Upper lobe of right lung (tissue), 1 donor: ENCODE measurements around the gene TPCN2. TPM values are rescaled to one million over a fixed set of nuclear protein-coding genes. Genes with fewer than 3 reads are reported as not detected.

ENCODE experiments used
- ATAC-seq: fragments of 200-7000 bp; cut with Tn5 transposase; one replicate; pipeline ENCODE4 v1.9.1; 2020; ENCODE audit warnings: mild to moderate bottlenecking, moderate library complexity
- DNase-seq: peaks from one replicate; pipeline ENCODE4 v3.0.0-alpha.2; 2020
- H3K27ac ChIP-seq: fragments of 200-600 bp; one replicate; pipeline ENCODE4 v1.8.0; 2022
- H3K27me3 ChIP-seq: fragments of 200-600 bp; one replicate; pipeline ENCODE4 v1.8.0; 2022; ENCODE audit warnings: mild to moderate bottlenecking
- H3K36me3 ChIP-seq: fragments of 200-600 bp; one replicate; pipeline ENCODE4 v1.8.0; 2022
- H3K4me1 ChIP-seq: fragments of 200-600 bp; one replicate; pipeline ENCODE4 v1.8.0; 2022
- H3K4me3 ChIP-seq: fragments of 200-600 bp; one replicate; pipeline ENCODE4 v1.8.0; 2022; ENCODE audit warnings: mild to moderate bottlenecking
- H3K9me3 ChIP-seq: fragments of 200-600 bp; one replicate; pipeline ENCODE4 v1.8.0; 2022
- intact Hi-C: fragments of 100-400 bp; cut with DNase I; formaldehyde crosslinking; loops from one replicate; pipeline ENCODE4 v1.11.0; 2022
- total RNA-seq: library from RNA; stranded (reverse); fragmentation: NEBNext Ultra II Directional; extraction: Animal tissue kit (Norgen Biotek cat#: 25700); gene quantifications from one replicate; pipeline ENCODE4 v1.2.1, GENCODE V29; 2021
- TF ChIP-seq, protein P1 (sequence below): fragments of 200-600 bp; IDR thresholded peaks from one replicate; pipeline ENCODE4 v1.8.0; 2022; ENCODE audit warnings: antibody characterized with exemption
- donor health status: DM: no; HTN: yes; CAD: no; lungs with severe emphysema.

The TPCN2 gene
- total RNA-seq, 1 donor from 2014 or later, result 16.6 TPM

DNA sequence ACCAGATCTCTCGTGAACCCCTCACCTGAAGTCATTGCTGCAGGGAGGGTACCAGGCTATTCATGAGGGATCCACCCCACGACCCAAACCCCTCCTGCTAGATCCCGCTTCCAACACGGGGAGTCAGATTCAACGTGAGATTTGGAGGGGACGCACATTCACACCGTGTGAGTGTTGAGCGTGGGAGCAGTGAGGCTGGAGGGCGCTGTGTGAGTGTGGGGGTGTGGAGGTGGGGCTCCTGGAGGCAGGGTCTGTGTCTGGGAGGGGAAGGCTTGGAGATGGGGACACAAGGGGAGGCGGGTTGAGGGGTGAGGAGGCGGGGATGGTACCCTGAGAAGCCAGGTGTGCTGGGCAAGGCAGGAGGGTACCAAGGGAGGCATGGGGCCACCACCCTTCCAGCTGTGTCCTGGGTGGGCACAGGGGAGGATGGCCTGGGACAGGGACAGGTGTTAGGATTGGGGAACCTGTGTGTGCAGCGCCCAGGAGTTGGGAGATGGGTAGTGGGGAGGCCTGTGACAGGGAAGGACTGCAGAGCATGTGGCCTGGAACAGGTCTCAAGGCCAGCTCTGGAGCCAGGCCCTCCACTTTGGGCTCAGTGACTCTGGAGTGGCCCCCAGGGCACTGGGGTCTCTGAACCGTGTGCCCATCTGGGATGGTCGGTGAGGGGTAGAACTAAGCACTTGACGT is 13.6 kb downstream of the TPCN2 start:
- no peaks in the 10 kb centered on the region for H3K4me1 ChIP-seq
- H3K36me3 ChIP-seq, result peaks cover 17% of the 10 kb centered on the region
- no peak overlapping the region for H3K27ac ChIP-seq
- TF ChIP-seq, protein P1, sequence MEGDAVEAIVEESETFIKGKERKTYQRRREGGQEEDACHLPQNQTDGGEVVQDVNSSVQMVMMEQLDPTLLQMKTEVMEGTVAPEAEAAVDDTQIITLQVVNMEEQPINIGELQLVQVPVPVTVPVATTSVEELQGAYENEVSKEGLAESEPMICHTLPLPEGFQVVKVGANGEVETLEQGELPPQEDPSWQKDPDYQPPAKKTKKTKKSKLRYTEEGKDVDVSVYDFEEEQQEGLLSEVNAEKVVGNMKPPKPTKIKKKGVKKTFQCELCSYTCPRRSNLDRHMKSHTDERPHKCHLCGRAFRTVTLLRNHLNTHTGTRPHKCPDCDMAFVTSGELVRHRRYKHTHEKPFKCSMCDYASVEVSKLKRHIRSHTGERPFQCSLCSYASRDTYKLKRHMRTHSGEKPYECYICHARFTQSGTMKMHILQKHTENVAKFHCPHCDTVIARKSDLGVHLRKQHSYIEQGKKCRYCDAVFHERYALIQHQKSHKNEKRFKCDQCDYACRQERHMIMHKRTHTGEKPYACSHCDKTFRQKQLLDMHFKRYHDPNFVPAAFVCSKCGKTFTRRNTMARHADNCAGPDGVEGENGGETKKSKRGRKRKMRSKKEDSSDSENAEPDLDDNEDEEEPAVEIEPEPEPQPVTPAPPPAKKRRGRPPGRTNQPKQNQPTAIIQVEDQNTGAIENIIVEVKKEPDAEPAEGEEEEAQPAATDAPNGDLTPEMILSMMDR, result no peak
- intact Hi-C loops, result no loop called here
- ATAC-seq, result no peak
- no peaks in the 10 kb centered on the region for H3K9me3 ChIP-seq
- H3K4me3 ChIP-seq, result no peak overlapping the region
- no peak for DNase-seq
- H3K27me3 ChIP-seq, result no peaks in the 10 kb centered on the region

DNA sequence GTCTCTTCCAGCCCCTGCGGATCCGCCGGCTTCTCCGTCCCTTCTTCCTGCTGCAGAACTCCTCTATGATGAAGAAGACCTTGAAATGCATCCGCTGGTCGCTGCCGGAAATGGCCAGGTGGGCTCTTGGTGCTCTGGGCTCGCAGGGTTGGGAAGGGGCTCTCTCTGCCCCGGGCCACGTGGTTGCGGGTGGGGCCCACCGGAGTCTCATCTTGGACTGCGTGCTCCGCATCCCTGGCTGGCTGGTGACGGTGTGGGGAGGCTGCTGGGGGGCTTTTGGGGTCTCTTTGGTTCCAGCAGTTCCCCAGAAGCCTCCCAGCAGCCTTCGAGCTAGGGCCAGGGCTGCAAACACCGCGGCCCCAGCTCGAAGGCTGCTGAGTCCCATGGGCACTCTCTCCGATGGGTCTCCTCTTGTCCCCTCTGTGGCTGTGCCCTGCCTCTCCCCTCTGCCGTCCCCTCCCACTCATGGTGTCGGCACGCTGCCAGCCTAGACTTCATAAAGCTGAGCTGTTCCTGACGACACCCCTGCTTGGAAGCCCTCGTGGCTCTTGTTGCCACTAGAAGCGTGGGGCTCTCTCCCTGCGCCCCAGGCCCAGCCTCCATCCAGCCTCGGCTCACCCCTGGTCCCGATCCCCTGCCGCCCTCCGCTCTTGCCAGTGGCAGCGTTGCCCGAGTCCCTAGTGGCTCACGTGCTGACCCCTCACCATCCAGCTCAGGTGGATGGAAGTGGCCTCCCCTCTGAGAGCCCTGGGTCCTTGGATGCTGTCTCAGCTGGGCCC is 14.3 kb downstream of the TPCN2 start:
- H3K9me3 ChIP-seq, result no peaks in the 10 kb centered on the region
- ATAC-seq (no peak), DNase-seq (no peak)
- H3K4me1 ChIP-seq, result no peaks in the 10 kb centered on the region
- no peaks in the 10 kb centered on the region for H3K27me3 ChIP-seq
- intact Hi-C loops, result no loop called here
- TF ChIP-seq, protein P1, result no peak
- H3K4me3 ChIP-seq, result no peak overlapping the region
- H3K36me3 ChIP-seq, result peaks cover 15% of the 10 kb centered on the region
- H3K27ac ChIP-seq, result no peak overlapping the region

DNA sequence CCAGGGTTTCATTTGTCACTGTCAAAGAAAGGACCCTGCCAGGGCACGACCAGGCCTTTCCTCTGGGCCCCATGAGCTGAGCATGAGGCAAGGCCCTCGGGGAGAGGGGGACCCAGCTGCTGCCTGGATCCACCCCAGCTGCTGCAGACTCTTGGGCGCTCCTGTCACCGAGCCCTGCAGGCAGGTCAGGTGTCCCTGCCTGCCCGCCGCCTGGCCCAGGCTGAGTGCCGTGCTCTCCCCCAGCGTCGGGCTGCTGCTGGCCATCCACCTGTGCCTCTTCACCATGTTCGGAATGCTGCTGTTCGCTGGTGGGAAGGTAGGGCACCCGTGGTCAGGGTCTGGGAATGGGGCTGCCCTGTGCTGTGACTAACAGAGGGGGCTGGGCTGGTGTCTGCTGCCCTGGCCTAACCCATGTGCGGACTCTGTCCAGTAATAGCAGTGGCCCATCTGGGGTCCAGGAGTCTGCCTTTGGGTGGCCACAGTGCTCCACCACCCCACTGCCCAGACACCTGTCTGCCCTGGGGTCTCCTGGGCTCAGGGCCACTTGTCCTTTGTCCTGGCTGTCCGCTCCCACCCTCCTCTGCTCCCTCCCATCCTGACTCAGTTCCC is 15.0 kb downstream of the TPCN2 start:
- DNase-seq (no peak), ATAC-seq (no peak)
- Histone ChIP-seq H3K27ac (no peak overlapping the region), H3K4me1 (no peaks in the 10 kb centered on the region), H3K27me3 (no peaks in the 10 kb centered on the region), H3K36me3 (peaks cover 15% of the 10 kb centered on the region), H3K9me3 (no peaks in the 10 kb centered on the region), H3K4me3 (no peak overlapping the region)
- TF ChIP-seq, protein P1, result no peak
- intact Hi-C loops, result no loop called here

DNA sequence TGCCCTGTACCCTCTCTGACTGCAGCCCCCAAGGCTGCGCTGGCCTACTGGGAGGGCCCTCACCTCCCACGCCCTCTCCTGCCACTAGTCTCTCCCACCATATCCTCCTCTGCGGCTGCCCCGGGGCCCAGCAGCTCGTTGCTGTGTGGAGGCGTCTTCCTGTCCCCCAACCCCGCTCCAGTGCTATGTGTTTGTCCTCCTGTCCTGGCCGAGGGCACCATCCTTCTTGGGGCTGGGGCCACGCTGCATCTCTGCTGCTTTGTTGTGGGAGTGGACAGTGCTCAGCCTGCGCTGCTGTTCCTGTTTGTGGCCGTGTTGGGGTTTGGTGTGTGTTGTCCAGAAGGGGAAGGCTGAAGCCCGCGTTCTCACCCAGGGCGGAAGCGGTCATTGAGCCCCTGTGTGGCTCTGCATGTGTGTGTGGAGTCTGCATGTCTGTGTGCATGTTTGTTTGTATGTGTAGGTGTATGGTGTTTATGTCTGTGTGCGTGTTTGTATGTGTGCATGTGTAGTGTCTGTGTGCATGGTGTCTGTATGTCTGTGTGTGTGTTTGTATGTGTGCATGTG is 15.7 kb downstream of the TPCN2 start:
- H3K9me3 ChIP-seq, result no peaks in the 10 kb centered on the region
- DNase-seq, result no peak
- no peak overlapping the region for H3K27ac ChIP-seq
- ATAC-seq, result no peak
- TF ChIP-seq, protein P1, result no peak
- no peaks in the 10 kb centered on the region for H3K27me3 ChIP-seq
- H3K36me3 ChIP-seq, result peaks cover 15% of the 10 kb centered on the region
- no peak overlapping the region for H3K4me3 ChIP-seq
- H3K4me1 ChIP-seq, result no peaks in the 10 kb centered on the region
- intact Hi-C loops, result no loop called here

DNA sequence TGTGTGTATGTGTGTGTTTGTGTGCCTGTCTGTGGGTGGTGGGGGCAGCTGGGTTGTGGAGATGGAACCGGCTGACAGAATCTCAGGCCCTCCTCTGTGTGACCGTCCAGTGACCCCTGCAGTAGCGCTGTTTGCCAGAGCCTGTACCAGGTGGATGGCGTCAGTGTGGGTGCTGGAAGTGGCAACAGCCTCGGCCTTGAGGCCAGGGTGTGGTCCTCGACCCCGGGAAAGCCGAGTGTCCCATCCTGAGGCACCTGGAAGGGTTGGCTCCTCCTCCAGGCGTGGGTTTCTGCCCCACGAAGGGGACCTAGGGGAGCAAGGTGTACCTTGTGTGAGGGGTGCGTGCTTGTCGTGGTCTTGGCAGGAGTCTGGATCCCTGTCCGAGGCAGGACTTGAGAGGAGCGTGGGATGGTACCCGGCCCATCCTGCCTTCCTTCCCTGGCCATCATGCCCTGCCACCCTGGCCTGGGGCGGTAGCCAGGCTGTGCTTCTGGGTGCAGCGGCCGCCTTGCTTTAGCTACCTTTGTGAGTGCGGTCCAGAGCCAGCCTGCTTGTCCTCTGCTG is 16.5 kb downstream of the TPCN2 start:
- ATAC-seq (no peak), DNase-seq (no peak)
- H3K4me1 ChIP-seq, result no peaks in the 10 kb centered on the region
- H3K36me3 ChIP-seq, result peaks cover 15% of the 10 kb centered on the region
- H3K27ac ChIP-seq, result no peak overlapping the region
- no peaks in the 10 kb centered on the region for H3K9me3 ChIP-seq
- H3K4me3 ChIP-seq, result no peak overlapping the region
- intact Hi-C loops, result no loop called here
- TF ChIP-seq, protein P1, result no peak
- H3K27me3 ChIP-seq, result no peaks in the 10 kb centered on the region
